DOHH2 (cell line): Measurements from ENCODE around the gene PDRG1.

Experiments
- H3F3A ChIP-seq: fragments of 200-600 bp; sonication (generic), shearing (Covaris generic); 2 replicates; pipeline ENCODE4 v1.6.0; 2016; ENCODE audit warnings: antibody characterized with exemption, mild to moderate bottlenecking; ENCODE audit not compliant: control insufficient read depth, insufficient read depth
- H3K27ac ChIP-seq: fragments of 200-600 bp; sonication (generic); 2 replicates; pipeline ENCODE4 v1.5.1; 2014; ENCODE audit warnings: low read depth, mild to moderate bottlenecking, low read length, moderate library complexity
- H3K27me3 ChIP-seq: fragments of 200-600 bp; sonication (generic); 2 replicates; pipeline ENCODE4 v1.6.1; 2014; ENCODE audit warnings: mild to moderate bottlenecking, low read length, mixed read lengths; ENCODE audit not compliant: control insufficient read depth
- H3K36me3 ChIP-seq: fragments of 200-600 bp; sonication (generic); 2 replicates; pipeline ENCODE4 v1.6.1; 2014; ENCODE audit warnings: mild to moderate bottlenecking, low read length, moderate library complexity, mixed read lengths; ENCODE audit not compliant: control insufficient read depth
- H3K4me1 ChIP-seq: fragments of 200-600 bp; sonication (generic); 2 replicates; pipeline ENCODE4 v1.6.1; 2014; ENCODE audit warnings: mild to moderate bottlenecking, low read length, mixed read lengths; ENCODE audit not compliant: control insufficient read depth
- H3K4me2 ChIP-seq: fragments of 200-600 bp; sonication (generic); 2 replicates; pipeline ENCODE4 v1.6.0; 2014; ENCODE audit warnings: mild to moderate bottlenecking, low read length, moderate library complexity
- H3K4me3 ChIP-seq: fragments of 200-600 bp; sonication (generic); 2 replicates; pipeline ENCODE4 v1.5.1; 2014; ENCODE audit warnings: mild to moderate bottlenecking, low read length, mixed read lengths
- H3K79me2 ChIP-seq: fragments of 200-600 bp; sonication (generic); 2 replicates; pipeline ENCODE4 v1.6.1; 2014; ENCODE audit warnings: mild to moderate bottlenecking, low read length, mixed read lengths; ENCODE audit not compliant: control insufficient read depth
- H3K9me2 ChIP-seq: fragments of 200-600 bp; sonication (generic); replicated peaks from 2 replicates; pipeline ENCODE4 v1.6.1; 2014; ENCODE audit warnings: mild to moderate bottlenecking, low read length, mixed read lengths; ENCODE audit not compliant: control insufficient read depth
- H3K9me3 ChIP-seq: fragments of 200-600 bp; sonication (generic); 2 replicates; pipeline ENCODE4 v1.6.1; 2014; ENCODE audit warnings: antibody characterized with exemption, low read length, mixed read lengths; ENCODE audit not compliant: control insufficient read depth, insufficient read depth
- H4K20me1 ChIP-seq: fragments of 200-600 bp; sonication (generic); 2 replicates; pipeline ENCODE4 v1.6.0; 2014; ENCODE audit warnings: low read depth, mild to moderate bottlenecking, antibody characterized with exemption, low read length, moderate library complexity; ENCODE audit not compliant: control insufficient read depth, insufficient read depth
- EZH2phosphoT487 ChIP-seq: fragments of 200-600 bp; sonication (generic); IDR thresholded peaks from 2 replicates; pipeline ENCODE4 v1.6.1; 2017; ENCODE audit warnings: borderline replicate concordance, mild to moderate bottlenecking, antibody characterized with exemption, low read length, moderate library complexity, mixed read lengths
- TF ChIP-seq, protein P1 (sequence below): fragments of 200-600 bp; sonication (generic); IDR thresholded peaks from one replicate; pipeline ENCODE4 v1.5.1; 2014; ENCODE audit warnings: antibody characterized with exemption, mild to moderate bottlenecking, low read depth, low read length; ENCODE audit not compliant: poor library complexity, severe bottlenecking

The PDRG1 gene

GRCh38 chr20:31903627-31904386 lies 48.0 kb downstream of the PDRG1 start:
- Histone ChIP-seq H3K4me3 (no peak overlapping the region), H3K4me1 (no peaks in the 10 kb centered on the region), H3K4me2 (no peak overlapping the region), H4K20me1 (no peaks in the 10 kb centered on the region), H3K9me3 (no peaks in the 10 kb centered on the region), H3K9me2 (no peaks in the 10 kb centered on the region), H3K36me3 (no peaks in the 10 kb centered on the region), H3F3A (no peaks in the 10 kb centered on the region), H3K79me2 (no peaks in the 10 kb centered on the region), H3K27ac (no peak overlapping the region), H3K27me3 (no peaks in the 10 kb centered on the region)
- TF ChIP-seq EZH2phosphoT487, result no peak
- TF ChIP-seq, protein P1, sequence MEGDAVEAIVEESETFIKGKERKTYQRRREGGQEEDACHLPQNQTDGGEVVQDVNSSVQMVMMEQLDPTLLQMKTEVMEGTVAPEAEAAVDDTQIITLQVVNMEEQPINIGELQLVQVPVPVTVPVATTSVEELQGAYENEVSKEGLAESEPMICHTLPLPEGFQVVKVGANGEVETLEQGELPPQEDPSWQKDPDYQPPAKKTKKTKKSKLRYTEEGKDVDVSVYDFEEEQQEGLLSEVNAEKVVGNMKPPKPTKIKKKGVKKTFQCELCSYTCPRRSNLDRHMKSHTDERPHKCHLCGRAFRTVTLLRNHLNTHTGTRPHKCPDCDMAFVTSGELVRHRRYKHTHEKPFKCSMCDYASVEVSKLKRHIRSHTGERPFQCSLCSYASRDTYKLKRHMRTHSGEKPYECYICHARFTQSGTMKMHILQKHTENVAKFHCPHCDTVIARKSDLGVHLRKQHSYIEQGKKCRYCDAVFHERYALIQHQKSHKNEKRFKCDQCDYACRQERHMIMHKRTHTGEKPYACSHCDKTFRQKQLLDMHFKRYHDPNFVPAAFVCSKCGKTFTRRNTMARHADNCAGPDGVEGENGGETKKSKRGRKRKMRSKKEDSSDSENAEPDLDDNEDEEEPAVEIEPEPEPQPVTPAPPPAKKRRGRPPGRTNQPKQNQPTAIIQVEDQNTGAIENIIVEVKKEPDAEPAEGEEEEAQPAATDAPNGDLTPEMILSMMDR, result no peak

DNA sequence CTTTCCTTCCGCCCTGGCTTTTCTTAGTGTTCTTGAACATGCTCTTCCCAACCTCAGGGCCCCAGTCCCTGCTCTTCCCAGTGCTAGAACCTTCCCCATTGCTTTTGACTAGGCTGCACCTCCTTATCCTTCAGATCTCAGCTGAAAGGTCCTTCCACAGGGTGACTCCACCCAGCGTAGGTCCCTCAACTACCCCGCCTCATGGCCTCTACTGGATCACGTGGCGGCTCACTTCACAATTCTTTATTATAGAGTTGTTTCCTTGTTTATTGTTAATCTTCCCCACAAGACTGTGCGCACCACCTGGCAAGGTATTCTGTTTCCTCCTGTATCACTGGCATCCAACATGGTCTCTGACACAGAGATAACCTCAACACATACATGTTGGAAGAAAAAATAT lies 50.2 kb downstream of the PDRG1 start:
- H3F3A ChIP-seq, result no peaks in the 10 kb centered on the region
- no peaks in the 10 kb centered on the region for H3K36me3 ChIP-seq
- H3K9me2 ChIP-seq, result no peaks in the 10 kb centered on the region
- H3K9me3 ChIP-seq, result no peaks in the 10 kb centered on the region
- H3K79me2 ChIP-seq, result no peaks in the 10 kb centered on the region
- H3K4me3 ChIP-seq, result no peak overlapping the region
- no peaks in the 10 kb centered on the region for H3K27me3 ChIP-seq
- TF ChIP-seq, protein P1, result no peak
- no peak for TF ChIP-seq EZH2phosphoT487
- no peaks in the 10 kb centered on the region for H3K4me1 ChIP-seq
- no peaks in the 10 kb centered on the region for H4K20me1 ChIP-seq
- H3K27ac ChIP-seq, result no peak overlapping the region
- no peak overlapping the region for H3K4me2 ChIP-seq

DNA sequence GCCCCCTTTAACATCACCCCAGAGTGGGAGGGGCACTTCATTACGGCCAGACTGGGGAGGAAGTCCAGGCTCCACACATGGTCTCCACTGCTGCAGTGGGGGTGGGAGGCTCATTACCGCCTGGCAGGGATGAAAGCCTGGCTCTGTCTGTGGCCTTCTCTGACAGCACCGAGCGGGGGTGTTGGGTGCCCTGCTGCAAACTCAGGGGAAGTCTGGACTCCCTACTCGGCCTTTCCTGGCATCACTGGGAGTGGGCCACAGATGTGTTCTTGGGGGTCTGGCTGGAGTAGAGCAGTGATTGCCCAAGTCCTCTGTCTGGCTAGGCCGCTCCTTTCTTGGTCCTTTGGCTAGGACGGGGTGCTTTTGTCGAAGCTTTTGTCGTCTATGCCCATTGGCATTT lies 54.3 kb downstream of the PDRG1 start:
- Histone ChIP-seq H3K36me3 (no peaks in the 10 kb centered on the region), H3K79me2 (no peaks in the 10 kb centered on the region), H4K20me1 (no peaks in the 10 kb centered on the region), H3K9me2 (no peaks in the 10 kb centered on the region), H3K9me3 (no peaks in the 10 kb centered on the region), H3K4me3 (no peak overlapping the region), H3F3A (no peaks in the 10 kb centered on the region), H3K4me1 (0 out of 2 replicates have a peak, but pooled peaks cover 3% of the 10 kb centered on the region), H3K27me3 (no peaks in the 10 kb centered on the region), H3K4me2 (no peak overlapping the region), H3K27ac (no peak overlapping the region)
- TF ChIP-seq EZH2phosphoT487, result no peak
- TF ChIP-seq, protein P1, result no peak
